GM19324 (cell line): Measurements from ENCODE around the gene TBCCD1.
"Not testable (repeated sequence)": the region's sequence is repeated elsewhere in the genome, so short reads cannot be mapped to it uniquely, and the experiment has no call there.

ENCODE experiments used
- ATAC-seq: cut with Tn5 transposase; IDR thresholded peaks from one replicate; pipeline ENCODE4 v1.9.1; 2021; ENCODE audit warnings: mild to moderate bottlenecking, moderate library complexity; ENCODE audit not compliant: unreplicated experiment, low FRiP score

TBCCD1 gene

GRCh38 chr3:186569361-186569760 is 2.2 kb upstream of the TBCCD1 start:
- not testable (repeated sequence) for ATAC-seq

- ATAC-seq: no peak
Measured at GRCh38 chr3:186566772-186567071, 417 bp downstream of the TBCCD1 start.

- no peak for ATAC-seq
Measured at GRCh38 chr3:186564586-186564985, 2.6 kb downstream of the TBCCD1 start.

GRCh38 chr3:186552408-186553031 is 14.6 kb downstream of the TBCCD1 start:
- ATAC-seq: no peak

- no peak for ATAC-seq
Measured at GRCh38 chr3:186551387-186551786, 15.8 kb downstream of the TBCCD1 start.

GRCh38 chr3:186549497-186549896 is 17.6 kb downstream of the TBCCD1 start:
- no peak for ATAC-seq

GRCh38 chr3:186544281-186544680 is 22.9 kb downstream of the TBCCD1 start, which contains the start of gene CRYGS:
Gene CRYGS, minus strand, starts transcription at chr3:186544380. Its CDS starts 54 bp downstream, at chr3:186544326.
- no peak for ATAC-seq

- ATAC-seq: no peak
Measured at GRCh38 chr3:186540835-186541226, 26.3 kb downstream of the TBCCD1 start.

- ATAC-seq: peak; percentile 43
Measured at GRCh38 chr3:186540221-186540834, 26.8 kb downstream of the TBCCD1 start.

- no peak for ATAC-seq
Measured at GRCh38 chr3:186538779-186539178, 28.4 kb downstream of the TBCCD1 start.

GRCh38 chr3:186536883-186537844 is 30.0 kb downstream of the TBCCD1 start:
- ATAC-seq: no peak

- ATAC-seq: peak; percentile 80
Measured at GRCh38 chr3:186534113-186534669, 32.9 kb downstream of the TBCCD1 start.

- ATAC-seq: peak; percentile 67
Measured at GRCh38 chr3:186532598-186533072, 34.5 kb downstream of the TBCCD1 start.

- not testable (repeated sequence) for ATAC-seq
Measured at GRCh38 chr3:186531694-186532093, 35.4 kb downstream of the TBCCD1 start.

GRCh38 chr3:186530415-186530814 is 36.7 kb downstream of the TBCCD1 start:
- no peak for ATAC-seq

- ATAC-seq: no peak
Measured at GRCh38 chr3:186529201-186529999, 37.7 kb downstream of the TBCCD1 start.

GRCh38 chr3:186526256-186526606 is 40.9 kb downstream of the TBCCD1 start:
- peak; percentile 33 for ATAC-seq

GRCh38 chr3:186525369-186526255 is 41.5 kb downstream of the TBCCD1 start:
- peak; percentile 31 for ATAC-seq

- no peak for ATAC-seq
Measured at GRCh38 chr3:186524616-186525015, 42.5 kb downstream of the TBCCD1 start.
